NT2/D1 (cell line): Measurements from ENCODE around the gene RHOA.

Source experiments
- SUZ12 ChIP-seq: IDR thresholded peaks from 2 replicates; pipeline ENCODE4 v1.6.1; 2011; ENCODE audit not compliant: insufficient read length, insufficient read depth; ENCODE audit errors: extremely low read depth
- YY1 ChIP-seq: IDR thresholded peaks from 2 replicates; pipeline ENCODE4 v1.6.1; 2011; ENCODE audit not compliant: insufficient read length, insufficient read depth

DNA sequence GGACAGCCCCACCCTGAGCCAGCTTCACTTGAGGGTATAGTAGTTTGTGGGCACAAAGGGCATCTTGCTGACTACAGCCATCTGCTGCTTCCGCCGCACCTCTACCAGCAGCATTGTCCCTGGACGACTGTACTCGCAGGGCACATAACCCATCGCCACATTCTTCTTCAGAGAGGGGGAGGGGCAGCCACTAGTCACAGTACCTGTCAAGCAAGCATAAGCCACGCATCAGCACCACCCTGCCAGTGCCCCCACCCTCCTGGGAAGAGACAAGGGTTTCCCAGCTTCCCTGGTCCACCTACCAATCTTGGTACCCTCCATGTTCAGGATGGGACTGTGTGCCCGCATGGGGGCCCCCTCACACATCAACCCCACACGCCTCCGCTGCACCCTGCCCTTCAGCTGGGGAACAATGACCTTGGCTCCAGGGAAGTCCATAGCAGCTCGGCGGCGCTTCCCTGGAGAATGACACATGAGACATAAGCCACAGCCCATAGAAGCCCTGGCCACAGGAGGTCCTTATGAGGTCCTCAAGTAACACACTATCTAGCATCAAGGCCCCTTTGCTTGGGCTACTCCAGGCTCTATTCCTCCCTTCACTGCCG lies 5.8 kb upstream of the RHOA start:
- TF ChIP-seq YY1 (no peak), SUZ12 (no peak)
